Neural cell (in vitro differentiated cells): ENCODE results near the gene SOBP. TPM values are rescaled to one million over a fixed set of nuclear protein-coding genes. Genes with fewer than 3 reads are reported as not detected.
"Not testable (repeated sequence)": the region's sequence is repeated elsewhere in the genome, so short reads cannot be mapped to it uniquely, and the experiment has no call there.

Experiments used
- H2AFZ ChIP-seq: fragments of 200-600, 300-800 bp; sonication (generic), shearing (Covaris generic); 2 replicates; pipeline ENCODE4 v1.6.0; 2014; ENCODE audit warnings: low read depth, mild to moderate bottlenecking, antibody characterized with exemption, low read length, moderate library complexity
- H3F3A ChIP-seq: fragments of 200-600 bp; shearing (Covaris generic); 2 replicates; pipeline ENCODE4 v1.6.1; 2016; ENCODE audit warnings: mild to moderate bottlenecking, moderate library complexity, mixed read lengths, antibody characterized with exemption, low read length; ENCODE audit not compliant: insufficient read depth, poor library complexity, severe bottlenecking
- H3K27ac ChIP-seq: fragments of 200-600, 300-800 bp; sonication (generic), shearing (Covaris generic); 2 replicates; pipeline ENCODE4 v1.5.1; 2014; ENCODE audit warnings: mild to moderate bottlenecking, low read length, moderate library complexity
- H3K27me3 ChIP-seq: fragments of 300-800, 200-600 bp; sonication (generic), shearing (Covaris generic); 2 replicates; pipeline ENCODE4 v1.6.0; 2014; ENCODE audit warnings: mild to moderate bottlenecking, low read depth, low read length, moderate library complexity; ENCODE audit not compliant: insufficient read depth
- H3K36me3 ChIP-seq: fragments of 300-800, 200-600 bp; sonication (generic), shearing (Covaris generic); 2 replicates; pipeline ENCODE4 v1.5.1; 2014; ENCODE audit warnings: mild to moderate bottlenecking, antibody characterized with exemption, low read length, moderate library complexity; ENCODE audit not compliant: insufficient read depth
- H3K4me2 ChIP-seq: fragments of 300-800, 200-600 bp; sonication (generic), shearing (Covaris generic); 2 replicates; pipeline ENCODE4 v1.6.0; 2014; ENCODE audit warnings: mild to moderate bottlenecking, low read length
- H3K4me3 ChIP-seq: fragments of 300-800, 200-600 bp; sonication (generic), shearing (Covaris generic); 2 replicates; pipeline ENCODE4 v1.5.1; 2014; ENCODE audit warnings: mild to moderate bottlenecking, low read length, moderate library complexity
- H3K79me2 ChIP-seq: fragments of 200-600 bp; shearing (Covaris generic); replicated peaks from 2 replicates; pipeline ENCODE4 v1.6.0; 2014; ENCODE audit warnings: mild to moderate bottlenecking, low read length, moderate library complexity; ENCODE audit not compliant: insufficient read depth
- H3K9ac ChIP-seq: fragments of 300-800, 200-600 bp; sonication (generic), shearing (Covaris generic); 2 replicates; pipeline ENCODE4 v1.6.1; 2016; ENCODE audit warnings: mild to moderate bottlenecking, low read length, mixed read lengths
- H3K9me2 ChIP-seq: fragments of 200-600 bp; shearing (Covaris generic); 2 replicates; pipeline ENCODE4 v1.6.1; 2016; ENCODE audit warnings: mild to moderate bottlenecking, low read length, mixed read lengths; ENCODE audit not compliant: insufficient read depth
- H3K9me3 ChIP-seq: fragments of 200-600, 300-800 bp; sonication (generic), shearing (Covaris generic); 2 replicates; pipeline ENCODE4 v1.6.1; 2016; ENCODE audit warnings: mild to moderate bottlenecking, mixed run types, low read length, moderate library complexity, mixed read lengths
- H4K20me1 ChIP-seq: fragments of 200-600 bp; shearing (Covaris generic); 2 replicates; pipeline ENCODE4 v1.6.1; 2016; ENCODE audit warnings: mild to moderate bottlenecking, mixed run types; ENCODE audit not compliant: insufficient read depth
- EP300 ChIP-seq: fragments of 450-650 bp; conservative IDR thresholded peaks from 2 replicates; pipeline ENCODE4 v1.6.1; 2014; ENCODE audit warnings: antibody characterized with exemption, mild to moderate bottlenecking, moderate library complexity; ENCODE audit not compliant: poor library complexity, severe bottlenecking
- EZH2 ChIP-seq: fragments of 200-600, 300-800 bp; shearing (Covaris generic), sonication (generic); IDR thresholded peaks from 2 replicates; pipeline ENCODE4 v1.6.1; 2014; ENCODE audit warnings: antibody characterized with exemption, low read length, borderline replicate concordance, mild to moderate bottlenecking; ENCODE audit not compliant: insufficient read depth, poor library complexity, severe bottlenecking
- MXI1 ChIP-seq: fragments of 450-650 bp; conservative IDR thresholded peaks from 2 replicates; pipeline ENCODE4 v1.6.1; 2014; ENCODE audit warnings: antibody characterized with exemption, mild to moderate bottlenecking; ENCODE audit not compliant: poor library complexity, severe bottlenecking
- POLR2AphosphoS5 ChIP-seq: IDR thresholded peaks from 2 replicates; pipeline ENCODE4 v1.6.1; 2012
- RAD21 ChIP-seq: fragments of 450-650 bp; conservative IDR thresholded peaks from 2 replicates; pipeline ENCODE4 v1.6.1; 2014; ENCODE audit warnings: antibody characterized with exemption, mild to moderate bottlenecking, moderate library complexity
- SMC3 ChIP-seq: fragments of 450-650 bp; conservative IDR thresholded peaks from 2 replicates; pipeline ENCODE4 v1.6.1; 2014; ENCODE audit warnings: antibody characterized with exemption, mild to moderate bottlenecking, moderate library complexity; ENCODE audit not compliant: poor library complexity
- TAF1 ChIP-seq: IDR thresholded peaks from 2 replicates; pipeline ENCODE4 v1.6.1; 2012; ENCODE audit warnings: low read depth
- polyA plus RNA-seq: library from polyadenylated mRNA; depleted of rRNA; stranded (reverse); fragments of >200 nt; gene quantifications from 2 replicates; pipeline ENCODE4 v1.2.3, GENCODE V29; 2014
- TF ChIP-seq, protein P1 (sequence below): IDR thresholded peaks from 2 replicates; pipeline ENCODE4 v1.6.1; 2012; ENCODE audit warnings: borderline replicate concordance
- TF ChIP-seq, protein P2 (sequence below): fragments of 450-650 bp; IDR thresholded peaks from 2 replicates; pipeline ENCODE4 v1.5.1; 2014; ENCODE audit warnings: antibody characterized with exemption, mild to moderate bottlenecking, moderate library complexity; ENCODE audit not compliant: poor library complexity, severe bottlenecking

The SOBP gene
- polyA plus RNA-seq, 1 donor from 2014 or later = 16.4 TPM

DNA sequence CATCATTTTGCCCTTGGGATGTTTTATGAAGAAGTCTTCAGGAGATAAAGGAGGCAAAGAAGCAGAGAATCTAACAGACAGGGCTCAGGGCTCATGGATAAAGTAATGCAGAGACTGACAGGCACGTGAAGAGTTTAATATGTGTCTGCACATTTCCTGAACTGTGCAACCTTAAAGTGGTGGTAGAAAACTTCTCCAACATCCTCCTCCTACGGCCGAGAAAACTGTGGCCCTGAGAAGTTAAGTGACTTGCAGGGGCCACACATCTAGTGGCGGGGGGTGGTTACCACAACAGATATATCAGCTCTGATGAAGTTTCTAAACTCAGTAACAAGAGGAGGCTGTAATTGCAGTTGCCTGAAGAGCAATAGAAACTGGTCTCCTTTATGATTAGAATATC, 61.0 kb downstream of the SOBP start:
- Histone ChIP-seq H3K4me3 (no peak overlapping the region), H3F3A (peaks cover 11% of the 10 kb centered on the region), H4K20me1 (no peaks in the 10 kb centered on the region), H2AFZ (no peak overlapping the region), H3K4me2 (no peak overlapping the region), H3K79me2 (peaks cover 3% of the 10 kb centered on the region), H3K9me3 (no peaks in the 10 kb centered on the region), H3K27ac (no peak overlapping the region), H3K27me3 (no peaks in the 10 kb centered on the region), H3K9me2 (no peaks in the 10 kb centered on the region), H3K36me3 (peaks cover 3% of the 10 kb centered on the region), H3K9ac (no peak overlapping the region)
- no peak for TF ChIP-seq EZH2
- TF ChIP-seq, protein P1, sequence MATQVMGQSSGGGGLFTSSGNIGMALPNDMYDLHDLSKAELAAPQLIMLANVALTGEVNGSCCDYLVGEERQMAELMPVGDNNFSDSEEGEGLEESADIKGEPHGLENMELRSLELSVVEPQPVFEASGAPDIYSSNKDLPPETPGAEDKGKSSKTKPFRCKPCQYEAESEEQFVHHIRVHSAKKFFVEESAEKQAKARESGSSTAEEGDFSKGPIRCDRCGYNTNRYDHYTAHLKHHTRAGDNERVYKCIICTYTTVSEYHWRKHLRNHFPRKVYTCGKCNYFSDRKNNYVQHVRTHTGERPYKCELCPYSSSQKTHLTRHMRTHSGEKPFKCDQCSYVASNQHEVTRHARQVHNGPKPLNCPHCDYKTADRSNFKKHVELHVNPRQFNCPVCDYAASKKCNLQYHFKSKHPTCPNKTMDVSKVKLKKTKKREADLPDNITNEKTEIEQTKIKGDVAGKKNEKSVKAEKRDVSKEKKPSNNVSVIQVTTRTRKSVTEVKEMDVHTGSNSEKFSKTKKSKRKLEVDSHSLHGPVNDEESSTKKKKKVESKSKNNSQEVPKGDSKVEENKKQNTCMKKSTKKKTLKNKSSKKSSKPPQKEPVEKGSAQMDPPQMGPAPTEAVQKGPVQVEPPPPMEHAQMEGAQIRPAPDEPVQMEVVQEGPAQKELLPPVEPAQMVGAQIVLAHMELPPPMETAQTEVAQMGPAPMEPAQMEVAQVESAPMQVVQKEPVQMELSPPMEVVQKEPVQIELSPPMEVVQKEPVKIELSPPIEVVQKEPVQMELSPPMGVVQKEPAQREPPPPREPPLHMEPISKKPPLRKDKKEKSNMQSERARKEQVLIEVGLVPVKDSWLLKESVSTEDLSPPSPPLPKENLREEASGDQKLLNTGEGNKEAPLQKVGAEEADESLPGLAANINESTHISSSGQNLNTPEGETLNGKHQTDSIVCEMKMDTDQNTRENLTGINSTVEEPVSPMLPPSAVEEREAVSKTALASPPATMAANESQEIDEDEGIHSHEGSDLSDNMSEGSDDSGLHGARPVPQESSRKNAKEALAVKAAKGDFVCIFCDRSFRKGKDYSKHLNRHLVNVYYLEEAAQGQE = no peak
- TF ChIP-seq MXI1 = no peak
- no peak for TF ChIP-seq SMC3
- TF ChIP-seq TAF1 = no peak
- no peak for TF ChIP-seq RAD21
- no peak for TF ChIP-seq POLR2AphosphoS5
- no peak for TF ChIP-seq EP300
- TF ChIP-seq, protein P2, sequence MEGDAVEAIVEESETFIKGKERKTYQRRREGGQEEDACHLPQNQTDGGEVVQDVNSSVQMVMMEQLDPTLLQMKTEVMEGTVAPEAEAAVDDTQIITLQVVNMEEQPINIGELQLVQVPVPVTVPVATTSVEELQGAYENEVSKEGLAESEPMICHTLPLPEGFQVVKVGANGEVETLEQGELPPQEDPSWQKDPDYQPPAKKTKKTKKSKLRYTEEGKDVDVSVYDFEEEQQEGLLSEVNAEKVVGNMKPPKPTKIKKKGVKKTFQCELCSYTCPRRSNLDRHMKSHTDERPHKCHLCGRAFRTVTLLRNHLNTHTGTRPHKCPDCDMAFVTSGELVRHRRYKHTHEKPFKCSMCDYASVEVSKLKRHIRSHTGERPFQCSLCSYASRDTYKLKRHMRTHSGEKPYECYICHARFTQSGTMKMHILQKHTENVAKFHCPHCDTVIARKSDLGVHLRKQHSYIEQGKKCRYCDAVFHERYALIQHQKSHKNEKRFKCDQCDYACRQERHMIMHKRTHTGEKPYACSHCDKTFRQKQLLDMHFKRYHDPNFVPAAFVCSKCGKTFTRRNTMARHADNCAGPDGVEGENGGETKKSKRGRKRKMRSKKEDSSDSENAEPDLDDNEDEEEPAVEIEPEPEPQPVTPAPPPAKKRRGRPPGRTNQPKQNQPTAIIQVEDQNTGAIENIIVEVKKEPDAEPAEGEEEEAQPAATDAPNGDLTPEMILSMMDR = no peak

DNA sequence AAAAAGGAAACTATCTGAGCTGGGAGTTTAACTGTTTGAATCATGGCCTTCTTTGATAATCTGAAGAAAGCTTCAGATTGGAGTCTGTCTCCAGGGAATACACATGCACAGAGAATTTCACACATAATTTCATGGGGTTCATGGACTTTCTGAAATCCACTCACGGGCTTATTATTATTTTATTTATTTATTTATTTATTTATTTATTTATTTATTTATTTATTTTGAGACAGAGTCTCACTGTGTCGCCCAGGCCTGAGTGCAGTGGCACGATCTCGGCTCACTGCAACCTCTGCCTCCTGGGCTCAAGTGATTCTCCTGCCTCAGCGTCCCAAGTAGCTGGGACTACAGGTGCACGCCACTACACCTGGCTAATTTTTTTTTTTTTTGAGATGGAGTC, 63.2 kb downstream of the SOBP start:
- not testable (repeated sequence) for H3K9ac ChIP-seq, H3K79me2 ChIP-seq, H3K36me3 ChIP-seq, H4K20me1 ChIP-seq, H2AFZ ChIP-seq, H3K4me3 ChIP-seq, H3K9me2 ChIP-seq, H3K4me2 ChIP-seq, H3K27me3 ChIP-seq, H3K27ac ChIP-seq, H3K9me3 ChIP-seq
- H3F3A ChIP-seq = peaks cover 24% of the 10 kb centered on the region

DNA sequence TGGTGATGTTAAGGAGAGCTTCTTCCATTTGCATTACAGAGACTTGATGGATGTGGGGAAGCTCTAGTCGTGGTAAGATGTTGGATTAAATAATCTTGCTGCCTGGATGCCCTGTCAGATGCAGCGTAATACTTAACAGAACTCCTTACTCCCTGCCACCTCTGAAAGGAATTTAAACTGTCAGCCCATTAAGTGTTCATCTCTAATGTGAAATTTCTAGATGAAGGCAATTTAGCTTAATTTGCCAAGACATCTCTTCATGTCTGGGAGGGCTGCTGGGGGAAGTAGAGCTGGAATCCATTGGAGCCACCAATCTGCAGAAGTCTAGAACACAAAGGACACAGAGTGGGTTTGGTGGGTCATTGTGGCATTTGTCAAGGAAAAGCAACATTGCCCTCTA, 64.4 kb downstream of the SOBP start:
- no peaks in the 10 kb centered on the region for H3K9me2 ChIP-seq
- H3K9me3 ChIP-seq = no peaks in the 10 kb centered on the region
- no peak overlapping the region for H2AFZ ChIP-seq
- H3K27me3 ChIP-seq = no peaks in the 10 kb centered on the region
- peaks cover 3% of the 10 kb centered on the region for H3K79me2 ChIP-seq
- peak overlapping the region; percentile 78 for H3K27ac ChIP-seq
- TF ChIP-seq SMC3 (peak; percentile 17), EP300 (peak; percentile 84), TAF1 (no peak), RAD21 (no peak), POLR2AphosphoS5 (peak; percentile 69)
- TF ChIP-seq, protein P1 = peak; percentile 82
- TF ChIP-seq, protein P2 = no peak
- H4K20me1 ChIP-seq = no peaks in the 10 kb centered on the region
- H3F3A ChIP-seq = peaks cover 24% of the 10 kb centered on the region
- H3K4me2 ChIP-seq = no peak overlapping the region
- peak overlapping the region; percentile 41 for H3K4me3 ChIP-seq
- no peak overlapping the region for H3K9ac ChIP-seq
- H3K36me3 ChIP-seq = no peaks in the 10 kb centered on the region
